Skeletal muscle tissue (tissue), 4 donors: Measurements from ENCODE around the gene IFI27. TPM values are rescaled to one million over a fixed set of nuclear protein-coding genes. Genes with fewer than 3 reads are reported as not detected.
"Not testable (repeated sequence)": the region's sequence is repeated elsewhere in the genome, so short reads cannot be mapped to it uniquely, and the experiment has no call there.

Experiments used
- H3K27ac ChIP-seq: one replicate; pipeline ENCODE4 v1.7.0; 2013; ENCODE audit warnings: mild to moderate bottlenecking, low read depth, low read length, inconsistent platforms
- H3K27me3 ChIP-seq, 3 donors: one replicate each; pipeline ENCODE4 v1.7.0; 2013; ENCODE audit warnings: low read length in 3 of 3; ENCODE audit not compliant: control insufficient read depth in 3 of 3, insufficient read depth in 3 of 3
- H3K36me3 ChIP-seq, 3 donors: one replicate each; pipeline ENCODE4 v1.7.0; 2013; ENCODE audit warnings: low read length in 3 of 3; ENCODE audit not compliant: control insufficient read depth in 3 of 3, insufficient read depth in 3 of 3
- H3K4me1 ChIP-seq, 3 donors: one replicate each; pipeline ENCODE4 v1.7.0; 2013; ENCODE audit warnings: low read length in 3 of 3, mild to moderate bottlenecking in 3 of 3; ENCODE audit not compliant: control insufficient read depth in 3 of 3, insufficient read depth in 3 of 3
- H3K4me3 ChIP-seq, 3 donors: one replicate each; pipeline ENCODE4 v1.7.0; 2013; ENCODE audit warnings: low read length in 3 of 3
- H3K9ac ChIP-seq, 3 donors: one replicate each; pipeline ENCODE4 v1.7.0; 2013; ENCODE audit warnings: low read length in 3 of 3, mild to moderate bottlenecking in 3 of 3, moderate library complexity in 2 of 3, low read depth in 1 of 3
- H3K9me3 ChIP-seq, 3 donors: one replicate each; pipeline ENCODE4 v1.7.0; 2013; ENCODE audit warnings: low read length in 3 of 3; ENCODE audit not compliant: control insufficient read depth in 3 of 3
- total RNA-seq: library from RNA; depleted of rRNA; stranded (reverse); fragments of >200 nt; gene quantifications from one replicate; pipeline ENCODE4 v1.2.3, GENCODE V29; 2014
- donor health status: Osteomylitis.

IFI27 gene
- total RNA-seq, result 1.6 TPM

DNA sequence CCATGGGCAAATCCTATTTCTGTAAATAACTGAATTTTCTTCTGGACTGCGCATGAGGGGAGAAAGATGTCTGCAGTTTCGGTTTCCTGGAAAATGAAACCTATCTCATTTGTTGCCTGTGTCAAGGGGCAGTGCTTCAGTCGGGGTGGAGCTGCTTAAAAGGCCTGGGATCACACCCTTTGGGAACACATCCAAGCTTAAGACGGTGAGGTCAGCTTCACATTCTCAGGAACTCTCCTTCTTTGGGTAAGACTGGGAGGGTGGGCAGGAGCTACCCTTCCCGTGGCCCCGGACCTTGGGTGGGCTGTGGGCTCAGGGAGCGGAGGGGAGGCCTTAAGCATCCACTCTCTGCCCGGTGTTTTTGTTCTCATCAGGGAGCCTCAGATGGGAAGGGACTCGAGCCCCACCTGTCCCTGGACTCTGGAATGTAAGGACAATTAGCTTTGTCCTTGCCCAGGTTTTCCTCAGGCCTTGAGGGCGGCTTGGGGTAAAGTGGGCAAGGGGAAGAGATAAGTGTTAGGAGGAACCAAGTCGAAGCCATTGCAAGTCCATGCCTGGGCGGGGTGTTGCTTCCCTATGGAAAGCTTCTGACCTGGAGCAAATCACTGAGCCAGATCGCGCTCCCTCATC lies at the start of gene IFI27:
Gene IFI27, plus strand, starts transcription at position 185 of the 630 bp plus-strand sequence.
- Histone ChIP-seq H3K27me3 (peaks cover 0 to 3% (median 0%) of the 10 kb centered on the region in 3 donors), H3K4me1 (peaks cover 13 to 19% (median 16%) of the 10 kb centered on the region in 3 donors), H3K9me3 (no peaks in the 10 kb centered on the region), H3K36me3 (no peaks in the 10 kb centered on the region), H3K4me3 (peak within 1 kb of the TSS; percentile 49 to 77 (median 67)), H3K9ac (peak within 1 kb of the TSS; percentile 39 to 81 (median 66)), H3K27ac (peak within 1 kb of the TSS; percentile 76)

DNA sequence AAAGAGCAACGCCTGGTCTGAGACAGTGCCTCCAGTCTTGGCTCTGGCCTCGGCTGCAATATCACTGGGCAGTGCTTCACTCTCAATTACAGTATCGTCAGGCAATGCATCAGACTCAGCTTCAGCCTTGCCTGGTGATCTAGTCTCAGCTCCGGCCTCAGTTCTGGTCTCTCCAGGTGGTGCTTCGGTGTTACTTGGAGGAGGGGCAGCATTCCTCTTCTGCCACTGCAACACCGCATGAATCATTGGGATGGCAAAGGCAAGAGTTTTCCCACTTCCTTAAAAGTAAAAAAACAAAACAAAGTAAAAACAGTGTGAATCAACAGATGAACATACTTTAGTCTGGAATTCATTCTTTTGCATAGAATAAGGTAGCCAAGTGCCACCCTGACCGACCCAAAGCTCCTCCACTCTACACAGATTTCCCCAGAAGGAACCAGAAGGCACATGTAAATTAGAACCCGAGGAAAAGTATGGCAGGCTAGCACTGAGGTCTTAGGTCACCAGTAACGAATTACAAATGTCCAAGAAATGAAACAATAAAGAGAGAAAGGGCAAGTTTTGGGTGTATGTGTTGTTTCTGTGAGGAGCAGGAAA lies 48.1 kb upstream of the IFI27 start:
- no peak overlapping the region for H3K27ac ChIP-seq
- H3K4me1 ChIP-seq, result peaks cover 6 to 14% (median 9%) of the 10 kb centered on the region in 3 donors
- H3K36me3 ChIP-seq, result peaks cover 36 to 45% (median 43%) of the 10 kb centered on the region in 3 donors
- no peaks in the 10 kb centered on the region for H3K9me3 ChIP-seq
- H3K4me3 ChIP-seq, result no peak overlapping the region
- H3K27me3 ChIP-seq, result no peaks in the 10 kb centered on the region
- no peak overlapping the region for H3K9ac ChIP-seq

DNA sequence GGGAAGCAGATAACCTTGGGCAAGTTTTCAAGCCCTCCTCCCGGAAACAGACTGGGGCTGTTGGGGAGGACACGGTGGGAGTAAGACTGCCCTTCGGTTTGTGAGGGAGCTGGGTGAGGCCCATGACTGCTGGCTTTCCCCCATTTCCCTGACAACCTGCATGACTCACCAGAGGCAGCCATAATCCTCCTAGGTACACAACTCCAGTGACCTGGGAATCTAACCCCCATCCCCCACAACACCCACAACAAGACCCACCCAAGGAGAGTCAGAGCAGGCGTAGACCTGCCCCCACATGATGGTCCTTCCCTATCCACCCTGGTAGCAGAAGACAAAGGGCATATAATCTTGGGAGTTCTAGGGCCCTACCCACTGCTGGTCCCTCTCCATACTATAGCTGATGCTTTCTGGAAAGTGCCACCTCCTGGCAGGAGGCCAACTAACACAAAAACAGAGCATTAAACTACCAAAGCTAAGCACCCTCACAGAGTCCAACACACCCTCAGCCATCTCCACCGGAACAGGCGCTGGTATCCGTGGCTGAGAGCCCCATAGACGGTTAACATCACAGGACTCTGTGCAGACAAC lies 44.4 kb upstream of the IFI27 start:
- Histone ChIP-seq H3K36me3 (peaks cover 9 to 12% (median 11%) of the 10 kb centered on the region in 3 donors), H3K9me3 (no peaks in the 10 kb centered on the region), H3K9ac (peak overlapping the region in 1 of 3 donors; percentile 33), H3K4me1 (peaks cover 6 to 9% (median 7%) of the 10 kb centered on the region in 3 donors), H3K27me3 (no peaks in the 10 kb centered on the region), H3K27ac (no peak overlapping the region), H3K4me3 (no peak overlapping the region)

DNA sequence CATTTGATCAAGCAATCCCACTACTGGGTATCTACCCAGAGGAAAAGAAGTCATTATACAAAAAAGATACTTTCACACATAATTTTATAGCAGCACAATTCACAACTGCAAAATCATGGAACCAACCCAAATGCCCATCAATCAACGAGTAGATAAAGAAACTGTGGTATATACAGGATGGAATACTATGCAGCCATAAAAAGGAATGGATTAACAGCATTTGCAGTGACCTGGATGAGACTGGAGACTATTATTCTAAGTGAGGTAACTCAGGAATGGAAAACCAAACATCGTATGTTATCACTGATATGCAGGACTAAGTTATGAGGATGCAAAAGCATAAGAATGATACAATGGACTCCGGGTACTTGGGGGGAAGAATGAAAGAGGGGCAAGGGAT lies 38.5 kb upstream of the IFI27 start:
- H3K9me3 ChIP-seq, H3K4me1 ChIP-seq, H3K27ac ChIP-seq, H3K4me3 ChIP-seq, H3K27me3 ChIP-seq, H3K9ac ChIP-seq, H3K36me3 ChIP-seq: not testable (repeated sequence)

DNA sequence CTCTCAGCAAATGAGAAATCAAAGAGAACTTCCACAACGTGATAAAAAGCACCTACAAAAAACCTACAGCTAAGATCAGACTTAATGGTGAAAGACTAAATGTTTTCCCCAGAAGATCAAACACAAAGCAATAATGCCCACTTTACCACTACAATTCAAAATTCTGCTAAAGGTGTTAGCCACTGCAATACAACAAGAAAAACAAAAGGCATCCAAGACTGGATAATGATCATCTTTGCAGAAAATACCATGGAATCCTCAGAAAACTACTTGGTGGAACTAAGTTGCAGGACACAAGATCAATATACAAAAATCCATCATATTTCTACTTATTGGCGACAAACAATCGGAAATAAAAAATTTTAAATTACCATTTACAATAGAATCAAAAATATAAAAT lies 36.0 kb upstream of the IFI27 start:
- Histone ChIP-seq H3K4me3 (no peak overlapping the region), H3K27me3 (no peaks in the 10 kb centered on the region), H3K9ac (no peak overlapping the region), H3K36me3 (peaks cover 7 to 14% (median 10%) of the 10 kb centered on the region in 3 donors), H3K4me1 (peaks cover 22 to 30% (median 25%) of the 10 kb centered on the region in 3 donors), H3K27ac (no peak overlapping the region), H3K9me3 (peaks cover 0 to 2% (median 0%) of the 10 kb centered on the region in 3 donors)

DNA sequence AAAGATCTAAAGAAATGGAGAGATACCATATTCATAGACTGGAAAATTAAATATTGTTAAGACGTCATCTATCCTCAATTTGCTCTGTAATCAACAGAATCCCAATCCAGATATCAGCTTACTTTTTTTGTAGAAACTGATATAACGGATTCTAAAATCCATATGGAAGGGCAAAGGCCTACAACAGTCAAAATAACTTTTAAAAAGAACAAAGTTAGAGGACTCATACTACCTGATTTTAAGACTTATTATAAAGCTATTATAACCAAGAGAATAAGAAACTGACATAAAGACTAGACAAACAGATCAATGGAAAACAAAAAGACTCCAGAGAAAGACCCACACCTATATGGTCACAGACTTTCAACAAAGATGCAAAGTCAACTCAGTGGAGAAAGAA lies 35.5 kb upstream of the IFI27 start:
- Histone ChIP-seq H3K4me3 (no peak overlapping the region), H3K9ac (no peak overlapping the region), H3K4me1 (peaks cover 24 to 35% (median 30%) of the 10 kb centered on the region in 3 donors), H3K36me3 (peaks cover 7 to 14% (median 10%) of the 10 kb centered on the region in 3 donors), H3K27ac (no peak overlapping the region), H3K9me3 (peaks cover 0 to 2% (median 0%) of the 10 kb centered on the region in 3 donors), H3K27me3 (no peaks in the 10 kb centered on the region)

DNA sequence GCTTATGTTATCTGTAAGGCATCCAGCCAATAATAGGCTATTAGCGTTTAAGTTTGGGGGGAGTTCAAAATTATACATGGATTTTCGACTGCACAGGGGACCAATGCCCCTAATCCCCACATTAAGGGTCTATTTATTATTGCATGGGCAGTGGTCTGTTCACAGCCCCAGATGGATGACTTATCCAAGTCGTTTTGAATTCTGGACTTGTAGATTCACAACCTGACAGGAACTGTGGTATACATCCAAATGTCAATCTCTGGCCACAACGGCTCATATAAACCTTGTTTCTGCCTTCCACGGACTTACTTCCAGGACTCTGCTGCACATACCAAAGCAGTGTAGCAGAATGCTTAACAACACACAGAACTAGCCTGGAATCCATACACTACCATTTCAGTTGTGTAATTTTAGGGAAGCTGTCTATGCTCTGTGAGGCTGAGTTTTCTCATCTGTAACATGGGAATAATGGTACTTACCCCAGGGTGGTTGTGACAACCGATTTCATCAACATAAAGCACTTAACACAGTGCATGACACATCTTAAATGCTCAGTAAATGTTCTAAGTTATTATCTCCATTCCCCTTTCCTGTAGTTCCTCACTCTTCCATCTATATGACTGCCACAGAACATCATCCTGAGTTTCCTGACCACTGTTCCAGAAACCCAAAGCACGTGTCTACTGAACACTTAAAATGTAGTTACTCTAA lies 33.3 kb upstream of the IFI27 start:
- Histone ChIP-seq H3K27me3 (no peaks in the 10 kb centered on the region), H3K9me3 (peaks cover 0 to 2% (median 0%) of the 10 kb centered on the region in 3 donors), H3K27ac (no peak overlapping the region), H3K36me3 (peaks cover 7 to 14% (median 10%) of the 10 kb centered on the region in 3 donors), H3K4me1 (peaks cover 28 to 42% (median 36%) of the 10 kb centered on the region in 3 donors), H3K9ac (peak overlapping the region in 2 of 3 donors; percentile 2 to 26), H3K4me3 (peak overlapping the region; percentile 6 to 41 (median 29))

DNA sequence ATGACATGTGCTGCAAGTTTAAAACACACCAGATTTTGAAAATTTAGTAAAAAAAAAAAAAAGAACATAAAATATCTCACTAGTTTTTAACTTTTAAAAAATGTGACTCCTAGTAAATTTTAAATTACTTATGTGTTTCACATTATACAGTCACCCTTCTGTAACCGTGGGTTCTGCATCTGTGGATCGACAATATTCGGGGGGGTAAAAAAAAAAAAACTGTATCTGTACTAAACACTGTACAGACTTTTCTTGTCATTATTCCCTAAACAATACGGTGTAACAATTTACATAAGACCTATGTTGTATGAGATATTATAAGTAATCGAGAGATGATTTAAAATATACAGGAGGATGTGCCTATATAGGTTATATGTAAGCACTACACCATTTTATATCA lies 32.7 kb upstream of the IFI27 start:
- H3K36me3 ChIP-seq, result peaks cover 7 to 14% (median 10%) of the 10 kb centered on the region in 3 donors
- no peaks in the 10 kb centered on the region for H3K27me3 ChIP-seq
- H3K4me1 ChIP-seq, result peaks cover 28 to 42% (median 36%) of the 10 kb centered on the region in 3 donors
- no peak overlapping the region for H3K9ac ChIP-seq
- H3K9me3 ChIP-seq, result peaks cover 0 to 2% (median 0%) of the 10 kb centered on the region in 3 donors
- peak overlapping the region; percentile 29 to 95 (median 92) for H3K4me3 ChIP-seq
- no peak overlapping the region for H3K27ac ChIP-seq

DNA sequence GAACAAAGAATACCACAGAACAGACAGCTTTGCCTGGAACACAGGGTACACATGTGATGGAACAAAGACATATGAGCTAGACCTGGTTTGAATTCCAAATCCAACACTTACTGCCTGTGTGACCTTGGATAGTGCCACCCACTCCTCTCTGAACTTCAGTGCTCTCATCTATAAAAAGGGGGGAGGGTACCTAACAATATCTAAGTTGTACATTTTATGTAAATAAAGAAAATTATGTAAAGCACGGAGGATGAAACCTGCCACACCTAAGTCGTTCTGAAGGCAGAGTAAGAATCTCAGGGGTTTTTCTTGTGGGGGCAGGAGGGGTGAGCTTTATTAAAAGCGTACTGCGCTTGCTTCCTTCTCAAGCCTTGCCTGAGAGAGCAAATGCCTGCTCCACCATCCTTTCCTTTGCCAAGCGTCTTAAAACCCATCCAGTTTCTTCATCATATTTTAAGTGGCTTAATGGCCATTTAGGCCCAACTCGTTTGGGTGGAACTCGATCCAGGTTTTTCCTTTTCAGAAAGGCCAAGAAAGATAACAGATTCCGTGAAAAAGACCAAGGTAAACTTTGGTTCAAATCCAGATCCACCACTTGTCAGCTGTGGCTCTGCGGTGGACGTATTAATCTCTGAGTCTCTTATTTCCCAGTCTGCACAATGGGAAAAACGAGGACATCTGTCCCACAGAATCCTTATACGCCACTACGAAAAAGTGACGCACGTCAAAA lies 30.5 kb upstream of the IFI27 start:
- H3K4me1 ChIP-seq, result peaks cover 28 to 42% (median 36%) of the 10 kb centered on the region in 3 donors
- H3K9ac ChIP-seq, result peak overlapping the region; percentile 94 to 95 (median 94)
- no peaks in the 10 kb centered on the region for H3K27me3 ChIP-seq
- H3K4me3 ChIP-seq, result peak overlapping the region; percentile 92 to 95 (median 92)
- peaks cover 0 to 2% (median 0%) of the 10 kb centered on the region in 3 donors for H3K9me3 ChIP-seq
- H3K27ac ChIP-seq, result peak overlapping the region; percentile 93
- H3K36me3 ChIP-seq, result peaks cover 7 to 14% (median 10%) of the 10 kb centered on the region in 3 donors
